PC-3 (cell line): Measurements from ENCODE around the gene PFKFB3. TPM values are rescaled to one million over a fixed set of nuclear protein-coding genes. Genes with fewer than 3 reads are reported as not detected.

Source experiments
- ATAC-seq: fragments of 200-7000 bp; cut with Tn5 transposase; 2 replicates; pipeline ENCODE4 v1.9.1; 2020; ENCODE audit warnings: mild to moderate bottlenecking, moderate library complexity
- BruUV-seq: library from RNA; stranded (reverse); fragments of 400-500 nt; replicated peaks from 2 replicates; lab custom pipeline; 2021; lab: Mats Ljungman, UMichigan
- CTCF ChIA-PET: fragments of 300-600 bp; sonication (Branson Sonifier 250); formaldehyde crosslinking; loops from one replicate; lab custom pipeline; 2022; ENCODE audit warnings: antibody characterized with exemption; lab: Charles Lee
- POLR2A ChIA-PET: fragments of 300-600 bp; sonication (Branson Sonifier 250); formaldehyde crosslinking; loops from one replicate; lab custom pipeline; 2022; ENCODE audit warnings: antibody characterized with exemption; ENCODE audit not compliant: unreplicated experiment; lab: Charles Lee
- DNase-seq: peaks from one replicate; pipeline ENCODE4 v3.0.0-alpha.2; 2015
- H2AFZ ChIP-seq: fragments of 300-600 bp; sonication (generic); 2 replicates; pipeline ENCODE4 v1.6.0; 2016; ENCODE audit warnings: antibody characterized with exemption, low read length
- H3F3A ChIP-seq: fragments of 300-600 bp; sonication (generic); one replicate; pipeline ENCODE4 v1.6.0; 2017; ENCODE audit warnings: antibody characterized with exemption, low read length, control low read depth, mild to moderate bottlenecking; ENCODE audit not compliant: unreplicated experiment
- H3K27ac ChIP-seq: fragments of 300-600 bp; sonication (generic); 2 replicates; pipeline ENCODE4 v1.5.1; 2016; ENCODE audit warnings: mild to moderate bottlenecking, low read length
- H3K27me3 ChIP-seq: fragments of 300-600 bp; sonication (generic); 2 replicates; pipeline ENCODE4 v1.6.1; 2016; ENCODE audit warnings: low read length, mixed read lengths
- H3K36me3 ChIP-seq: fragments of 300-600 bp; sonication (generic); 2 replicates; pipeline ENCODE4 v1.6.1; 2016; ENCODE audit warnings: low read depth, mixed run types, low read length, mixed read lengths
- H3K4me1 ChIP-seq: fragments of 300-600 bp; sonication (generic); 2 replicates; pipeline ENCODE4 v1.5.1; 2016; ENCODE audit warnings: low read length; ENCODE audit not compliant: insufficient read depth
- H3K4me2 ChIP-seq: fragments of 300-600 bp; sonication (generic); 2 replicates; pipeline ENCODE4 v1.6.0; 2016; ENCODE audit warnings: low read length
- H3K4me3 ChIP-seq: fragments of 300-600 bp; sonication (generic); 2 replicates; pipeline ENCODE4 v1.5.1; 2016; ENCODE audit warnings: mild to moderate bottlenecking, low read length, mixed read lengths
- H3K79me2 ChIP-seq: fragments of 300-600 bp; sonication (generic); 2 replicates; pipeline ENCODE4 v1.6.1; 2017; ENCODE audit warnings: low read length, mixed read lengths
- H3K9ac ChIP-seq: fragments of 300-600 bp; sonication (generic); 2 replicates; pipeline ENCODE4 v1.6.0; 2016; ENCODE audit warnings: mild to moderate bottlenecking, low read length
- H3K9me2 ChIP-seq: fragments of 300-600 bp; sonication (generic); replicated peaks from 2 replicates; pipeline ENCODE4 v1.6.1; 2016; ENCODE audit warnings: mixed run types, low read length, mixed read lengths
- H3K9me3 ChIP-seq: fragments of 300-600 bp; sonication (generic); 2 replicates; pipeline ENCODE4 v1.6.1; 2016; ENCODE audit warnings: low read length, mixed read lengths
- H4K20me1 ChIP-seq: fragments of 300-600 bp; sonication (generic); 2 replicates; pipeline ENCODE4 v1.6.1; 2016; ENCODE audit warnings: low read length, mixed read lengths
- CTCF ChIP-seq: fragments of 300-600 bp; sonication (generic); conservative IDR thresholded peaks from 2 replicates; pipeline ENCODE4 v1.5.1; 2017; ENCODE audit warnings: antibody characterized with exemption, low read depth, mild to moderate bottlenecking, low read length
- EZH2 ChIP-seq: fragments of 300-600 bp; sonication (generic); IDR thresholded peaks from one replicate; pipeline ENCODE4 v1.6.1; 2017; ENCODE audit warnings: antibody characterized with exemption, mild to moderate bottlenecking, low read length; ENCODE audit not compliant: unreplicated experiment
- EZH2phosphoT487 ChIP-seq: fragments of 300-600 bp; sonication (generic); IDR thresholded peaks from 2 replicates; pipeline ENCODE4 v1.6.1; 2018; ENCODE audit warnings: mild to moderate bottlenecking, antibody characterized with exemption, low read length, borderline replicate concordance
- intact Hi-C: fragments of 100-400 bp; cut with micrococcal nuclease; formaldehyde crosslinking; loops from 2 replicates; pipeline ENCODE4 v1.9.0; 2023
- total RNA-seq: library from RNA; depleted of rRNA; stranded (reverse); fragments of >200 nt; gene quantifications from 2 replicates; pipeline ENCODE4 v1.2.3, GENCODE V29; 2014

Gene PFKFB3
- total RNA-seq, 1 experiment from 2014 or later = 19.5 TPM

- H3K27me3 ChIP-seq = no peaks in the 10 kb centered on the region
- ATAC-seq (no peak), DNase-seq (no peak)
- TF ChIP-seq CTCF = no peak
- no peak for TF ChIP-seq EZH2phosphoT487
- no peak for TF ChIP-seq EZH2
- ChIA-PET CTCF (no interaction called here), POLR2A (no interaction called here)
- peaks cover 7% of the 10 kb centered on the region for H3K4me1 ChIP-seq
- no peaks in the 10 kb centered on the region for H3K9me3 ChIP-seq
- no peaks in the 10 kb centered on the region for H3K36me3 ChIP-seq
- no peak overlapping the region for H3K27ac ChIP-seq
- BruUV-seq = no TSS peak
- H4K20me1 ChIP-seq = no peaks in the 10 kb centered on the region
- no peak overlapping the region for H3K4me3 ChIP-seq
- H3K79me2 ChIP-seq = no peaks in the 10 kb centered on the region
- no peak overlapping the region for H2AFZ ChIP-seq
- no peaks in the 10 kb centered on the region for H3K9me2 ChIP-seq
- intact Hi-C loops = no loop called here
- no peak overlapping the region for H3K9ac ChIP-seq
- no peaks in the 10 kb centered on the region for H3F3A ChIP-seq
- no peak overlapping the region for H3K4me2 ChIP-seq
Measured at GRCh38 chr10:6197321-6197720, 5.4 kb upstream of the PFKFB3 start.

- Histone ChIP-seq H3K27ac (no peak overlapping the region), H4K20me1 (no peaks in the 10 kb centered on the region), H3K27me3 (no peaks in the 10 kb centered on the region), H3K9me3 (no peaks in the 10 kb centered on the region), H3K4me1 (peaks cover 9% of the 10 kb centered on the region), H3K9me2 (no peaks in the 10 kb centered on the region), H2AFZ (no peak overlapping the region), H3K36me3 (no peaks in the 10 kb centered on the region), H3K79me2 (no peaks in the 10 kb centered on the region), H3F3A (no peaks in the 10 kb centered on the region), H3K4me3 (no peak overlapping the region), H3K9ac (no peak overlapping the region), H3K4me2 (no peak overlapping the region)
- intact Hi-C loops = no loop called here
- ChIA-PET CTCF (no interaction called here), POLR2A (no interaction called here)
- TF ChIP-seq EZH2 (no peak), CTCF (no peak), EZH2phosphoT487 (no peak)
- BruUV-seq = no TSS peak
- no peak for DNase-seq
- ATAC-seq = no peak
Measured at GRCh38 chr10:6198171-6198570, 4.6 kb upstream of the PFKFB3 start.

GRCh38 chr10:6199131-6199733, 3.5 kb upstream of the PFKFB3 start:
- no peak for ATAC-seq
- ChIA-PET POLR2A (interaction anchor here (1.1 kb wide), 1 partner anchor 309 kb away, joined by 3 read pairs; the partner anchor contains the start of genes ANKRD16 and FBH1), CTCF (no interaction called here)
- Histone ChIP-seq H2AFZ (no peak overlapping the region), H3F3A (no peaks in the 10 kb centered on the region), H3K36me3 (no peaks in the 10 kb centered on the region), H3K9me3 (no peaks in the 10 kb centered on the region), H3K4me3 (no peak overlapping the region), H3K9ac (no peak overlapping the region), H3K27me3 (no peaks in the 10 kb centered on the region), H4K20me1 (no peaks in the 10 kb centered on the region), H3K9me2 (no peaks in the 10 kb centered on the region), H3K4me1 (peaks cover 9% of the 10 kb centered on the region), H3K4me2 (no peak overlapping the region), H3K79me2 (peaks cover 8% of the 10 kb centered on the region), H3K27ac (no peak overlapping the region)
- no peak for DNase-seq
- intact Hi-C loops = no loop called here
- BruUV-seq = no TSS peak
- TF ChIP-seq EZH2 (no peak), CTCF (no peak), EZH2phosphoT487 (no peak)
